Small intestine (tissue), 16 donors: ENCODE data around the gene TMEM179. TPM values are rescaled to one million over a fixed set of nuclear protein-coding genes. Genes with fewer than 3 reads are reported as not detected.
A peak's percentile ranks its signal among the peaks of the same experiment; 100 is the strongest.
"Not testable (repeated sequence)": the region's sequence is repeated elsewhere in the genome, so short reads cannot be mapped to it uniquely, and the experiment has no call there.

Experiments used
- DNase-seq, 2 donors: peaks; one replicate each; pipeline versions ENCODE4 v3.0.0 to v3.0.0-alpha.2; 2013
- FAIRE-seq: peaks from 2 replicates; lab custom pipeline; 2012; peaks lifted over from hg19 to GRCh38; lab: Jason Lieb, UNC
- H3K27ac ChIP-seq, 3 donors: one replicate each; pipeline ENCODE4 v1.5.1; 2013; ENCODE audit warnings: low read length in 2 of 3, mild to moderate bottlenecking in 2 of 3, control low read depth in 1 of 3, inconsistent platforms in 1 of 3, low read depth in 1 of 3, moderate library complexity in 1 of 3
- H3K27me3 ChIP-seq, 3 donors: one replicate each; pipeline ENCODE4 v1.6.1; 2013; ENCODE audit warnings: low read length in 3 of 3, inconsistent platforms in 1 of 3; ENCODE audit not compliant: control insufficient read depth in 3 of 3, insufficient read depth in 3 of 3
- H3K36me3 ChIP-seq, 3 donors: one replicate each; pipeline ENCODE4 v1.6.1; 2013; ENCODE audit warnings: low read length in 3 of 3, inconsistent platforms in 1 of 3, low read depth in 1 of 3, mild to moderate bottlenecking in 1 of 3, moderate library complexity in 1 of 3; ENCODE audit not compliant: control insufficient read depth in 3 of 3, insufficient read depth in 2 of 3
- H3K4me1 ChIP-seq, 3 donors: one replicate each; pipeline ENCODE4 v1.6.1; 2013; ENCODE audit warnings: low read length in 2 of 3, inconsistent platforms in 1 of 3, low read depth in 1 of 3, mild to moderate bottlenecking in 1 of 3, moderate library complexity in 1 of 3; ENCODE audit not compliant: control insufficient read depth in 3 of 3, insufficient read depth in 2 of 3
- H3K4me3 ChIP-seq, 3 donors: one replicate each; pipeline ENCODE4 v1.5.1; 2013; ENCODE audit warnings: low read length in 3 of 3, control low read depth in 1 of 3, inconsistent platforms in 1 of 3, low read depth in 1 of 3, mild to moderate bottlenecking in 1 of 3, moderate library complexity in 1 of 3
- H3K9me3 ChIP-seq, 2 donors: one replicate each; pipeline ENCODE4 v1.6.1; 2013; ENCODE audit warnings: low read depth in 1 of 2, low read length in 1 of 2; ENCODE audit not compliant: control insufficient read depth in 2 of 2, insufficient read depth in 1 of 2
- WGBS, 3 donors: extraction: QIAGEN DNeasy Blood & Tissue Kit; methylation state at CpG; one replicate each; pipeline ENCODE4 v1.1.7; 2013; 5-methylcytosine and 5-hydroxymethylcytosine counted together
- long read RNA-seq, 10 donors: transcript quantifications; one replicate each; lab custom pipeline, GENCODE V29; 2026
- polyA plus RNA-seq, 4 donors: library from polyadenylated mRNA; stranded (reverse) in 3 of 4; unstranded in 1 of 4; fragments of 200-250 nt in 3 of 4; fragments of 120-200 nt in 1 of 4; gene quantifications; one replicate each; pipeline versions ENCODE4 v1.2.1 to v1.2.3, GENCODE V29; 2013
- donor health status: healthy with polysubstance abuse.
- donor health status: control.
- donor health status: control.
- donor health status: Bipolar disorder and iron deficiency.
- donor health status: healthy.

The TMEM179 gene
- polyA plus RNA-seq = 10 to 100 TPM in 1 of 4 donors, 1 to 10 TPM in 1, not detected in 2; 3.0 to 11.2 TPM
- long read RNA-seq, donor 1 = 0 reads
- long read RNA-seq, donor 2, partial matches to known transcripts = 0 of 2 reads
- long read RNA-seq, donor 2, other reads (novel, unspliced or antisense) = 0 of 2 reads
- long read RNA-seq, donor 3, transcript TMEM179-206 (1 exons, 1,645 nt) = major isoform, 6 of 6 reads
- long read RNA-seq, donor 3, partial matches to known transcripts = 0 of 6 reads
- long read RNA-seq, donor 3, other reads (novel, unspliced or antisense) = 0 of 6 reads
- long read RNA-seq, donor 4 = 0 reads
- long read RNA-seq, donor 5, partial matches to known transcripts = 0 of 3 reads
- long read RNA-seq, donor 5, other reads (novel, unspliced or antisense) = 0 of 3 reads
- long read RNA-seq, donor 6, partial matches to known transcripts = 0 of 4 reads
- long read RNA-seq, donor 6, other reads (novel, unspliced or antisense) = 0 of 4 reads
- long read RNA-seq, donor 7 = 0 reads
- long read RNA-seq, donor 8 = 0 reads
- long read RNA-seq, donor 9 = 0 reads
- long read RNA-seq, donor 10, transcript TMEM179-206 (1 exons, 1,645 nt) = major isoform, 7 of 9 reads
- long read RNA-seq, donor 10, partial matches to known transcripts = 0 of 9 reads
- long read RNA-seq, donor 10, other reads (novel, unspliced or antisense) = 0 of 9 reads

DNA sequence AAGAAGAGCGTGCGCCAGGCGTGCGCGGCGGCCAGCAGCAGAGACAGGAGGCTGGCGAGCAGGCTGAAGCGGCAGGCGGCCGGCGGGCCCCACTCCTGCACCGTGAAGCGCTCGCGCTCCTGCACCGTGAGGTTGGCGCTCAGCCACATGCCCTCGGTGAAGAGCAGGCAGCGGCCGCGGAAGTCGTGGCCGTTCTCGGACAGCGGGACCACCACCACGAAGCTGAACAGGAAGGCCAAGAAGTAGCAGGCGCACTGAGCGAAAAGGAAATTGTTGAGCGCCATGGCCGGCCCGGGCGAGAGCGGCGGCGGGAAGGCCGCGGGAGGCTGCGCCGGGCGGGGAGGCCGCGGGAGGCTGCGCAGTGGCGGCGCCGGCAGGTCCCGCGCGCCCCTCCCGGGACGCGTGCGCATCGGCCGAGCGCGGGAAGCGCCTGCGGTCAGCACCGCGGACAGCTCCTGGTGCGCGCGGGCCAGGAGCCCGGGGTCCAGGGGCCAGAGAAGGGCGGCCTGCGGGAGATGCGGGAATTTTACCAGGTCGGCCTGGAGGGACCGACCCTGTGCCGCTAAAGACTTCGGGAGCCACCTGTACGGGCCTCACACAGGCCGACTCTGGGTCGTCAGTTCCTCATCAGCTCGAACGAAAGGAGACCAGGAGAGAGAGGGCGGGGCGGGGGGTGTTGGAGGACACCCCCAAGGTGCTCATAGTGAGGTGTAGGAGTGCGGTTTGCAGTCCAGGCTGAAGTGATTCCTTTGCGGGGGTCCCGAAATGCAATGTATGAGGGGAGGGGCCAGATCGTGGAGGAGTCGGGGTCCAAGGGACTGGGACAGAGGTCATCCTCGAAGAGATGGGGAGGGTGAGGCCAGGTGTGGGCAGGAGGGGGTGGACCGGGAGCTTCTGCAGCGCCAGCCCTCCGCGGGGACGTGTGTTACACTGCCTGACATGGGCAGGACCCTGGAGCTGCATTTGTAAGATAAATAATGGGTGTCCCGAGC lies at the start of gene TMEM179:
TMEM179 (minus strand) TSS at position 315 of the 992 bp plus-strand sequence; CDS start at position 284, 31 bp downstream.
- peaks cover 8 to 32% (median 10%) of the 10 kb centered on the region in 3 donors for H3K27me3 ChIP-seq
- no peak for FAIRE-seq
- H3K4me3 ChIP-seq = peak within 1 kb of the TSS in 1 of 3 donors; percentile 24

DNA sequence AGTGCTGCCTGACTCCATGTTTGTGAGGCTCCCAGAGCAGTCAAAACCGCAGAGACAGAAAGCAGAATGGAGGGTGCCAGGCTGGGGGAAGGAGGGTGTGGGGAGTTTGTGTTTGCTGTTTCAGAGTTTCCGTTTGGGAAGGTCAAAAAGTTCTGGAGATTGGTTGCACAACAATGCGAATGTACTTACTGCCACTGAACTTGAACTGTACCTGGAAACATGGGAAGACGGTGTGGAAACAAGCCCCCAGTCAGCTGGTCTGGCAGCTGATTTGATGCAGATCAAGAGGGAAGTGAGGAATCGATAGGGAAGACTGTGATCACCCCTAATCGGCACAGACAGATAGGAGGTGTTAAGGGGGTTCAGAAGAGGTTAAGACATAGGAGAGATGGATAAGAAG lies 49.5 kb upstream of the TMEM179 start:
- Histone ChIP-seq H3K36me3 (no peaks in the 10 kb centered on the region), H3K4me3 (no peak overlapping the region), H3K27ac (no peak overlapping the region), H3K27me3 (peaks cover 0 to 5% (median 2%) of the 10 kb centered on the region in 3 donors), H3K4me1 (peaks cover 0 to 8% (median 0%) of the 10 kb centered on the region in 3 donors), H3K9me3 (peaks cover 0 to 24% of the 10 kb centered on the region in 2 donors)
- no peak for FAIRE-seq
- DNase-seq = no peak
- 83 to 90% (median 84%) methylated on average over 6 of the region's 6 CpGs for WGBS, 3 donors

More for the DNA sequence above, at the start of gene TMEM179:
- Histone ChIP-seq H3K4me1 (peaks cover 0 to 6% (median 0%) of the 10 kb centered on the region in 3 donors), H3K36me3 (no peaks in the 10 kb centered on the region), H3K9me3 (no peaks in the 10 kb centered on the region), H3K27ac (no peak within 1 kb of the TSS)
- WGBS, 3 donors = 7 to 8% (median 8%) methylated on average over 88 to 91 of the region's 91 CpGs
- DNase-seq = peak in 1 of 2 donors; percentile 78

DNA sequence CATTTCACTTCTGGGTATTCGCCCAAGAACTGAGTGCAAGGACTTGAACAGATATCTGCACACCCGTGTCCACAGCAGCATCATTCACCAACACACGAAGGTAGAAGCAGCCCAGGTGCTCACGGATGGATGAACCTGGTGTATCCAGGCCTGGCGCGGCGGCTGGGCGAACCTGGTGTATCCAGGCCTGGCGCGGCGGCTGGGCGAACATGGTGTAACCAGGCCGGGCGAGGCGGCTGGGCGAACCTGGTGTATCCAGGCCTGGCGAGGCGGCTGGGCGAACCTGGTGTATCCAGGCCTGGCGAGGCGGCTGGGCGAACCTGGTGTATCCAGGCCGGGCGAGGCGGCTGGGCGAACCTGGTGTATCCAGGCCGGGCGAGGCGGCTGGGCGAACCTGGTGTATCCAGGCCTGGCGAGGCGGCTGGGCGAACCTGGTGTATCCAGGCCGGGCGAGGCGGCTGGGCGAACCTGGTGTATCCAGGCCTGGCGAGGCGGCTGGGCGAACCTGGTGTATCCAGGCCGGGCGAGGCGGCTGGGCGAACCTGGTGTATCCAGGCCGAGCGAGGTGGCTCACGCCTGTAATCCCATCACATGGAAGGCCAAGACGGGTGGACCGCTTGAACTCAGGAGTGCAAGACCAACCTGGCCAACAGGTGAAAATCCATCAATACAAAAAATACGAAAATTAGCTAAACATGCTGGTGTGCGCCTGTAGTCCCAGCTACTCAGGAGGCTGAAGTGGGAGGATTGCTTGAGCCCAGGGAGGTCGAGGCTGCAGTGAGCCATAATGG lies 48.8 kb upstream of the TMEM179 start:
- not testable (repeated sequence) for FAIRE-seq, H3K27me3 ChIP-seq, DNase-seq, H3K27ac ChIP-seq, H3K4me1 ChIP-seq, H3K36me3 ChIP-seq, H3K4me3 ChIP-seq
- peaks cover 0 to 24% of the 10 kb centered on the region in 2 donors for H3K9me3 ChIP-seq
- 93 to 96% (median 95%) methylated on average over 21 to 52 of the region's 52 CpGs for whole genome bisulfite sequencing, 3 donors

DNA sequence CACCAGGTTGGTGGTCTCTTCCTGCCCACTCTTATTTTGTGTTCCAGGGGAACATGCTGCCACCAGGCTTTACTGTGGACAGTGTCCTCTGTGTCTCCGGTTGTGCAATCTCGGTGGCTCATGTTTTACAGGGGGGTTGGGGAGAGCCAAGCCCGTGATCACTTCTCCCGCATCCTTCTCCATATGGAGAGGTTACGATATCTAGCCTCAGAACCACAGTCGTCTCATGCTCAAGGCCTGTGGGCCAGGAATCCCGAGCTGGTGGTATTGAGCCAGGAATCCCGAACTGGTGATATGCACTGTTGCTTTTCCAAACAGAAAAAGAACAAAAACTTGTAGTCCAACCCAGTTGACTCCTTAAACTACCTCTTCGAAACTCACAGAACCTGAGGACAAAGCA lies 47.8 kb upstream of the TMEM179 start:
- WGBS, 3 donors = 91 to 93% (median 92%) methylated on average over 9 of the region's 9 CpGs
- peaks cover 0 to 24% of the 10 kb centered on the region in 2 donors for H3K9me3 ChIP-seq
- H3K4me1 ChIP-seq = peaks cover 0 to 8% (median 0%) of the 10 kb centered on the region in 3 donors
- H3K4me3 ChIP-seq = no peak overlapping the region
- FAIRE-seq (no peak), DNase-seq (no peak)
- H3K27me3 ChIP-seq = peaks cover 0 to 5% (median 0%) of the 10 kb centered on the region in 3 donors
- H3K36me3 ChIP-seq = no peaks in the 10 kb centered on the region
- H3K27ac ChIP-seq = no peak overlapping the region

DNA sequence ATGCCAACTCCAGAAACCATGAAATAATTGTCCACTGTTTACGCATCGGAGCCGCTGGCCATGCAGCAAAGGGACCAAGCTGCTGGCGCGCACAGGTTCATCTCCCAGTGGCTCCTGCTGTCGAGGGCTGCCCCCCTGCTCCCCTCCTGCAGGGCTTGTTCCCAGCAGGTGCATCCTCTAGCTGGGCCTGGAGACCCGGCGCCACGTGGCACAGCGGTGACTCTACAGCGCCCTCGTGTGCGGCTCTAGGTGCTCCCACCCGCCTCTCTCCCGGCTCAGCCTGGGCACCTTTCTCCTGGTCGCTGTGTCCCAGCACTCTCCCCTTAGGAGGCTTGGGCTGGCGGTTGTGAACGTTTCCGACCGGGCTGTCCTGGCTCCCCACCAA lies 47.3 kb upstream of the TMEM179 start:
- WGBS, 3 donors = 87 to 92% (median 88%) methylated on average over 18 to 20 of the region's 20 CpGs
- no peak for FAIRE-seq

DNA sequence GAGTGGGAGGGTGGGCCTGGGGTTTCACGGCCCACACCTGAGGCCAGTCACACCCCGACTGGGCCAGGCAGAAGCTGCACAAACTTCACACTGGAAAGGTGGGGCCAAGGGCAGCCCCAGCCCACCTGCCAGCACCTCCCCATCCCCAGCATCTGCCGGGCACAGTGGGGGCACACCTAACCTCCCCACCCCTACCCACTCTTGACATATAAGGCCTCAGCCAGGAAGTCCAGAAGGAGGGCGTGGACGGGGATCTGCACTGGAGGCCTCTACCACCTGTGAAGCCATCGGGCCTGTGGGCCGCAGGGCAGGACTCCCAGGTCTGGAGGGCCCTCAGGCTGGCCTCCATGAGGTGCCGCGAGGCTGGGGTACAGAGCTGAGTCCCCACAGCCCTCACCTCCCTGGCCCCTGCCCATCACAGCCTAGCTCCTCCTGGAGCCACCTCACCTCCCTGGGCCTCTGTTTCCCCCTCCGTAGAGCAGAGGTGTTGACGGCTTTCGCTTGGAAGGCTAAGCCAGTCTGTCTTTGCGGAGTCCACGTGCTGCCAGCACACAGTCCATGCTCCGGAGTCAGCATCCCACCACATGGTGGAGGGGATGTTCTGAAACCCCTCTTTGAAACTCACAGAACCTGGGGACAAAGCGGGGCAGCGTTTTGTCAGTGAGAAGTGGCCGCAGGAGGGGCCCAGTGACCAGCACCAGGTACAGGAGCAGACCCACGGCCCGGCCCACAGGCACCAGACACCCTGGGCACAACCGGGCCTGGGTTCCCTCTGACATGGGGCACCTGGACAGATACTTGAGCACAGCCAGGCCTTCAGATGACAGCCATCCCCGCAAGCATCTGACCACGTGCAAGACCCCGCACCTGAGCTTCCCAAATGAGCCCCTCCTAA lies 46.7 kb upstream of the TMEM179 start:
- FAIRE-seq (no peak), DNase-seq (no peak)
- 76 to 86% (median 80%) methylated on average over 21 to 24 of the region's 24 CpGs for WGBS, 3 donors
- H3K9me3 ChIP-seq = peaks cover 0 to 24% of the 10 kb centered on the region in 2 donors
- H3K36me3 ChIP-seq = no peaks in the 10 kb centered on the region
- no peak overlapping the region for H3K4me3 ChIP-seq
- H3K4me1 ChIP-seq = peaks cover 0 to 8% (median 0%) of the 10 kb centered on the region in 3 donors
- peaks cover 0 to 5% (median 0%) of the 10 kb centered on the region in 3 donors for H3K27me3 ChIP-seq
- no peak overlapping the region for H3K27ac ChIP-seq

More for the DNA sequence above, 47.3 kb upstream of the TMEM179 start:
- H3K27me3 ChIP-seq = peaks cover 0 to 5% (median 0%) of the 10 kb centered on the region in 3 donors
- no peak for DNase-seq
- H3K4me3 ChIP-seq = no peak overlapping the region
- H3K9me3 ChIP-seq = peaks cover 0 to 24% of the 10 kb centered on the region in 2 donors
- peaks cover 0 to 8% (median 0%) of the 10 kb centered on the region in 3 donors for H3K4me1 ChIP-seq
- no peaks in the 10 kb centered on the region for H3K36me3 ChIP-seq
- no peak overlapping the region for H3K27ac ChIP-seq
